Thyroid gland (tissue), 4 donors: ENCODE results near the gene TBC1D2.

Source experiments
- CTCF ChIP-seq, 6 experiments: fragments of 200-600 bp in 3 of 6; fragments of 450-650 bp in 3 of 6; sonication (generic) in 3 of 6; IDR thresholded peaks; one replicate each; pipeline ENCODE4 v1.5.1; 2016 to 2019; ENCODE audit warnings: antibody characterized with exemption in 6 of 6, mild to moderate bottlenecking in 2 of 6, inconsistent platforms in 1 of 6, moderate library complexity in 1 of 6
- POLR2A ChIP-seq, 2 donors: fragments of 450-650 bp; IDR thresholded peaks; one replicate each; pipeline ENCODE4 v1.6.1; 2017; ENCODE audit warnings: antibody characterized with exemption in 2 of 2, mild to moderate bottlenecking in 2 of 2, moderate library complexity in 1 of 2

GRCh38 chr9:98154678-98155077 is 100.8 kb downstream of the TBC1D2 start:
- TF ChIP-seq CTCF (IDR thresholded peaks at IDR 0.05), result no peak
- TF ChIP-seq POLR2A (IDR thresholded peaks at IDR 0.05), result no peak
